ENCODE data around the gene RNF31.

RNF31 gene

GRCh38 chr14:24204163-24205146 lies 57.2 kb downstream of the RNF31 start:
- no peak for DNase-seq

GRCh38 chr14:24206260-24207103 lies 59.2 kb downstream of the RNF31 start:
- DNase-seq: no peak

GRCh38 chr14:24207104-24207551 lies 59.8 kb downstream of the RNF31 start:
- no peak for DNase-seq

- no peak for DNase-seq
Observed at GRCh38 chr14:24207625-24208024, 60.3 kb downstream of the RNF31 start.

Data from EL (cell line).